MCF 10A (cell line): ENCODE results near the gene SAPCD1. TPM values are rescaled to one million over a fixed set of nuclear protein-coding genes. Genes with fewer than 3 reads are reported as not detected.

Experiments used
- BruUV-seq: library from RNA; stranded (reverse); fragments of 400-500 nt; replicated peaks from 2 replicates; lab custom pipeline; 2021; lab: Mats Ljungman, UMichigan
- CTCF ChIA-PET: fragments of 300-600 bp; sonication (Branson Sonifier 250); formaldehyde crosslinking; extraction: SDS; loops from one replicate; lab custom pipeline; 2021; ENCODE audit warnings: antibody characterized with exemption, inconsistent platforms; lab: Yijun Ruan, JAX
- POLR2A ChIA-PET: fragments of 300-600, 350-650 bp; sonication (Branson Sonifier 250); formaldehyde crosslinking; extraction: SDS; loops from one replicate; lab custom pipeline; 2020; ENCODE audit warnings: antibody characterized with exemption, inconsistent platforms; lab: Yijun Ruan, JAX
- DNase-seq: peaks from one replicate; pipeline ENCODE4 v3.0.0-alpha.2; 2018; ENCODE audit not compliant: unreplicated experiment
- H3K27ac Mint-ChIP-seq: one replicate; pipeline ENCODE4 v1.8.0; 2022; ENCODE audit warnings: mild to moderate bottlenecking, low read depth, mixed read lengths; ENCODE audit not compliant: unreplicated experiment
- H3K27me3 Mint-ChIP-seq: one replicate; pipeline ENCODE4 v1.8.0; 2022; ENCODE audit warnings: mixed read lengths; ENCODE audit not compliant: insufficient read depth, unreplicated experiment
- H3K36me3 Mint-ChIP-seq: one replicate; pipeline ENCODE4 v1.8.0; 2022; ENCODE audit warnings: mild to moderate bottlenecking, moderate library complexity, mixed read lengths; ENCODE audit not compliant: insufficient read depth, unreplicated experiment
- H3K4me1 Mint-ChIP-seq: one replicate; pipeline ENCODE4 v1.8.0; 2022; ENCODE audit warnings: mixed read lengths; ENCODE audit not compliant: insufficient read depth, unreplicated experiment
- H3K4me3 Mint-ChIP-seq: one replicate; pipeline ENCODE4 v1.8.0; 2022; ENCODE audit warnings: mild to moderate bottlenecking, moderate library complexity, mixed read lengths; ENCODE audit not compliant: unreplicated experiment
- H3K9me3 Mint-ChIP-seq: one replicate; pipeline ENCODE4 v1.8.0; 2022; ENCODE audit warnings: mixed read lengths; ENCODE audit not compliant: unreplicated experiment
- CTCF ChIP-seq: fragments of 200-600 bp; IDR thresholded peaks from one replicate; pipeline ENCODE4 v1.8.0; 2022; ENCODE audit warnings: antibody characterized with exemption, mild to moderate bottlenecking; ENCODE audit not compliant: unreplicated experiment
- intact Hi-C: fragments of 100-400 bp; cut with micrococcal nuclease; formaldehyde crosslinking; loops from 2 replicates; pipeline ENCODE4 v1.14.1; 2022
- total RNA-seq: library from RNA; stranded (reverse); gene quantifications from 2 replicates; pipeline ENCODE4 v1.2.3, GENCODE V29; 2022

The SAPCD1 gene
- total RNA-seq, 1 experiment from 2014 or later: 5.1 TPM

GRCh38 chr6:31727034-31727716 is 35.3 kb upstream of the SAPCD1 start:
- H3K27ac Mint-ChIP-seq: no peak overlapping the region
- intact Hi-C loops: no loop called here
- no peak for TF ChIP-seq CTCF
- no peaks in the 10 kb centered on the region for H3K9me3 Mint-ChIP-seq
- CTCF ChIA-PET: interaction anchor here (0.5 to 2.3 kb wide), 5 partner anchors 10 to 1182 kb away, joined by 3 to 7 read pairs (median 5); no protein-coding TSS in a partner anchor
- H3K27me3 Mint-ChIP-seq: no peaks in the 10 kb centered on the region
- DNase-seq: no peak
- H3K4me3 Mint-ChIP-seq: no peak overlapping the region
- peaks cover 7% of the 10 kb centered on the region for H3K4me1 Mint-ChIP-seq
- H3K36me3 Mint-ChIP-seq: peaks cover 20% of the 10 kb centered on the region
- BruUV-seq: no TSS peak
- POLR2A ChIA-PET: interaction anchor here (0.7 to 11.8 kb wide), 3 partner anchors 9 to 99 kb away, joined by 3 to 95 read pairs (median 3); partner anchors contain the start of genes CLIC1, HSPA1B and MSH5

- peaks cover 28% of the 10 kb centered on the region for H3K36me3 Mint-ChIP-seq
- H3K9me3 Mint-ChIP-seq: no peaks in the 10 kb centered on the region
- no peak for TF ChIP-seq CTCF
- H3K27me3 Mint-ChIP-seq: no peaks in the 10 kb centered on the region
- CTCF ChIA-PET: interaction anchor here (0.6 to 2.3 kb wide), 8 partner anchors 11 to 986 kb away, joined by 4 to 7 read pairs (median 6); partner anchors contain the start of gene HSPA1B
- DNase-seq: no peak
- POLR2A ChIA-PET: interaction anchor here (1.1 to 11.8 kb wide), 6 partner anchors 12 to 103 kb away, joined by 3 to 95 read pairs (median 12); partner anchors contain the start of genes HSPA1B, LSM2, LY6G6D and MSH5
- H3K4me3 Mint-ChIP-seq: no peak overlapping the region
- peaks cover 7% of the 10 kb centered on the region for H3K4me1 Mint-ChIP-seq
- intact Hi-C loops: loop anchor here (2.0 kb wide), 4 partner anchors 41 to 103 kb away; partner anchors contain the start of genes LY6G5C and VARS1
- no TSS peak for BruUV-seq
- H3K27ac Mint-ChIP-seq: no peak overlapping the region
These were observed 34.5 kb upstream of the SAPCD1 start for GRCh38 chr6:31727717-31728671.

GRCh38 chr6:31728767-31729514 is 33.5 kb upstream of the SAPCD1 start, which contains the start of gene DDAH2:
Gene DDAH2, minus strand, starts transcription at chr6:31729299. Its CDS starts 138 bp downstream, at chr6:31729161.
- peak; percentile 42 for TF ChIP-seq CTCF
- BruUV-seq: no TSS peak
- no peak for DNase-seq
- POLR2A ChIA-PET: interaction anchor here (0.7 to 11.8 kb wide), 19 partner anchors 11 to 174 kb away, joined by 3 to 95 read pairs (median 7); partner anchors contain the start of genes ABHD16A, BAG6, GPANK1 and HSPA1A
- Mint-ChIP-seq H3K36me3 (peaks cover 37% of the 10 kb centered on the region), H3K9me3 (no peaks in the 10 kb centered on the region), H3K27me3 (no peaks in the 10 kb centered on the region), H3K4me1 (peaks cover 7% of the 10 kb centered on the region), H3K4me3 (peak within 1 kb of the TSS; percentile 92), H3K27ac (peak within 1 kb of the TSS; percentile 86)
- intact Hi-C loops: loop anchor here (1.0 to 2.0 kb wide), 5 partner anchors 26 to 102 kb away; partner anchors contain the start of genes ABHD16A, LY6G5C and VARS1
- CTCF ChIA-PET: interaction anchor here (0.6 to 2.3 kb wide), 18 partner anchors 9 to 987 kb away, joined by 3 to 7 read pairs (median 4); partner anchors contain the start of genes HSPA1B and VARS1
